Mesenchymal stem cell (in vitro differentiated cells and primary cell): ENCODE results near the gene RBSN.
A peak's percentile ranks its signal among the peaks of the same experiment; 100 is the strongest.

ENCODE experiments used
- DNase-seq: peaks from one replicate; pipeline ENCODE4 v3.0.0-alpha.2; 2013
- H2AFZ ChIP-seq: one replicate; pipeline ENCODE4 v1.6.1; 2013; ENCODE audit warnings: low read depth, mild to moderate bottlenecking, control low read depth, inconsistent platforms, low read length, moderate library complexity
- H2AK5ac ChIP-seq: 2 replicates; pipeline ENCODE4 v1.6.1; 2013; ENCODE audit warnings: low read length, moderate library complexity, mild to moderate bottlenecking, inconsistent platforms; ENCODE audit not compliant: severe bottlenecking
- H2BK120ac ChIP-seq: one replicate; pipeline ENCODE4 v1.6.1; 2013; ENCODE audit warnings: low read depth, mild to moderate bottlenecking, inconsistent platforms, low read length, moderate library complexity
- H2BK12ac ChIP-seq, 2 experiments: one replicate each; pipeline ENCODE4 v1.6.1; 2013; ENCODE audit warnings: inconsistent platforms in 2 of 2, low read length in 2 of 2, mild to moderate bottlenecking in 2 of 2, moderate library complexity in 2 of 2, control low read depth in 1 of 2
- H2BK15ac ChIP-seq: one replicate; pipeline ENCODE4 v1.6.1; 2013; ENCODE audit warnings: mild to moderate bottlenecking, low read depth, inconsistent platforms; ENCODE audit not compliant: poor library complexity, severe bottlenecking
- H2BK5ac ChIP-seq: 2 replicates; pipeline ENCODE4 v1.6.1; 2013; ENCODE audit warnings: low read depth, mild to moderate bottlenecking, low read length, control low read depth, inconsistent platforms; ENCODE audit not compliant: poor library complexity, severe bottlenecking
- H3K14ac ChIP-seq, 2 experiments: one replicate each; pipeline ENCODE4 v1.6.1; 2013; ENCODE audit warnings: inconsistent platforms in 2 of 2, low read length in 2 of 2, control low read depth in 1 of 2, mild to moderate bottlenecking in 1 of 2, moderate library complexity in 1 of 2
- H3K18ac ChIP-seq, 2 experiments: one replicate each; pipeline ENCODE4 v1.6.1; 2013; ENCODE audit warnings: inconsistent platforms in 2 of 2, low read length in 2 of 2, control low read depth in 1 of 2, low read depth in 1 of 2, mild to moderate bottlenecking in 1 of 2
- H3K23ac ChIP-seq, 2 experiments: one replicate each; pipeline ENCODE4 v1.6.1; 2013; ENCODE audit warnings: inconsistent platforms in 2 of 2, low read length in 2 of 2, mild to moderate bottlenecking in 2 of 2, moderate library complexity in 2 of 2, control low read depth in 1 of 2
- H3K27ac ChIP-seq: 2 replicates; pipeline ENCODE4 v1.5.1; 2013; ENCODE audit warnings: mild to moderate bottlenecking, moderate library complexity, low read length, control low read depth, inconsistent platforms; ENCODE audit not compliant: poor library complexity, severe bottlenecking
- H3K27me3 ChIP-seq, 2 experiments: 2 replicates each; pipeline versions ENCODE4 v1.6.1 to v1.7.0; 2013; ENCODE audit warnings: low read length in 2 of 2, mild to moderate bottlenecking in 2 of 2, moderate library complexity in 2 of 2, control low read depth in 1 of 2, inconsistent platforms in 1 of 2; ENCODE audit not compliant: control insufficient read depth in 1 of 2, insufficient read depth in 1 of 2
- H3K36me3 ChIP-seq, 2 experiments: 2 replicates each; pipeline versions ENCODE4 v1.6.1 to v1.7.0; 2013; ENCODE audit warnings: low read length in 2 of 2, control low read depth in 1 of 2, inconsistent platforms in 1 of 2, low read depth in 1 of 2, mild to moderate bottlenecking in 1 of 2; ENCODE audit not compliant: insufficient read depth in 2 of 2, control insufficient read depth in 1 of 2
- H3K4ac ChIP-seq, 2 experiments: one replicate each; pipeline ENCODE4 v1.6.1; 2013; ENCODE audit warnings: inconsistent platforms in 2 of 2, low read length in 2 of 2, mild to moderate bottlenecking in 2 of 2, moderate library complexity in 2 of 2, control low read depth in 1 of 2, low read depth in 1 of 2
- H3K4me1 ChIP-seq: 2 replicates; pipeline ENCODE4 v1.6.1; 2013; ENCODE audit warnings: low read depth, low read length, control low read depth; ENCODE audit not compliant: control insufficient read depth, insufficient read depth
- H3K4me2 ChIP-seq: 2 replicates; pipeline ENCODE4 v1.6.1; 2013; ENCODE audit warnings: low read length, mild to moderate bottlenecking, inconsistent platforms; ENCODE audit not compliant: poor library complexity, severe bottlenecking
- H3K4me3 ChIP-seq, 2 experiments: 2 replicates each; pipeline versions ENCODE4 v1.5.1 to v1.7.0; 2013; ENCODE audit warnings: low read length in 2 of 2, mild to moderate bottlenecking in 2 of 2, control low read depth in 1 of 2, low read depth in 1 of 2; ENCODE audit not compliant: insufficient read depth in 1 of 2
- H3K79me1 ChIP-seq: replicated peaks from 2 replicates; pipeline ENCODE4 v1.6.1; 2013; ENCODE audit warnings: mild to moderate bottlenecking, control low read depth, low read length, inconsistent platforms; ENCODE audit not compliant: poor library complexity, severe bottlenecking
- H3K9ac ChIP-seq: 2 replicates; pipeline ENCODE4 v1.7.0; 2013; ENCODE audit warnings: mild to moderate bottlenecking, low read length, moderate library complexity
- H3K9me3 ChIP-seq: 2 replicates; pipeline ENCODE4 v1.7.0; 2013; ENCODE audit warnings: mild to moderate bottlenecking, low read length; ENCODE audit not compliant: control insufficient read depth
- H4K8ac ChIP-seq: one replicate; pipeline ENCODE4 v1.6.1; 2013; ENCODE audit warnings: inconsistent platforms, mild to moderate bottlenecking, low read length, moderate library complexity
- H4K91ac ChIP-seq: one replicate; pipeline ENCODE4 v1.6.1; 2013; ENCODE audit warnings: mild to moderate bottlenecking, low read length, inconsistent platforms
- WGBS: methylation state at CpG from one replicate; pipeline ENCODE4 v1.1.7; 2013; ENCODE audit warnings: mixed read lengths; 5-methylcytosine and 5-hydroxymethylcytosine counted together

RBSN gene

DNA sequence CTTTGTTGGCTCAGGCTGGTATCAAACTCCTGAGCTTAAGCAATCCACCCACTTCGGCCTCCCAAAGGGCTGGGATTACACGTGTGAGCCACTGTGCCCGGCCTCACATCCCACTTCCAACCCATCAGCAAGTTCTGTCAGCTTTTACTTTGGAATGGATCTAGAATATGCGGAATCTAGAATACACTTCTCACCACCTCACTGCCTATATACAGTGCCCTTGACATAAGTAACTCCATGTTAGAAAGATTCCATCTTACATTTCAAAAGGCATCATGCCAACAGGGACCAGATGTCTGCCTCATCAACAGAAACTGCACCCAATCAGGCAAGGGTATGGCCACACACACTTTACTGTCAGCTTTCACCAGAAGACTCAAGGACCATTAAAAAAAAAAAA lies 9.9 kb upstream of the RBSN start:
- Histone ChIP-seq H3K27me3 (peaks cover 0 to 11% of the 10 kb centered on the region in 2 experiments), H3K9me3 (no peaks in the 10 kb centered on the region), H3K27ac (no peak overlapping the region), H3K79me1 (no peaks in the 10 kb centered on the region), H2AK5ac (no peak overlapping the region), H2BK5ac (no peak overlapping the region), H3K14ac (no peak overlapping the region), H3K23ac (no peak overlapping the region), H3K4me1 (peaks cover 2% of the 10 kb centered on the region), H4K91ac (no peak overlapping the region), H3K4ac (no peak overlapping the region), H4K8ac (no peak overlapping the region), H3K4me2 (no peak overlapping the region), H3K36me3 (no peaks in the 10 kb centered on the region), H2BK120ac (no peak overlapping the region), H2BK12ac (no peak overlapping the region), H2BK15ac (no peak overlapping the region), H3K4me3 (no peak overlapping the region), H3K9ac (no peak overlapping the region), H3K18ac (no peak overlapping the region), H2AFZ (no peak overlapping the region)
- WGBS, result 85% methylated on average over 4 of the region's 4 CpGs
- no peak for DNase-seq

DNA sequence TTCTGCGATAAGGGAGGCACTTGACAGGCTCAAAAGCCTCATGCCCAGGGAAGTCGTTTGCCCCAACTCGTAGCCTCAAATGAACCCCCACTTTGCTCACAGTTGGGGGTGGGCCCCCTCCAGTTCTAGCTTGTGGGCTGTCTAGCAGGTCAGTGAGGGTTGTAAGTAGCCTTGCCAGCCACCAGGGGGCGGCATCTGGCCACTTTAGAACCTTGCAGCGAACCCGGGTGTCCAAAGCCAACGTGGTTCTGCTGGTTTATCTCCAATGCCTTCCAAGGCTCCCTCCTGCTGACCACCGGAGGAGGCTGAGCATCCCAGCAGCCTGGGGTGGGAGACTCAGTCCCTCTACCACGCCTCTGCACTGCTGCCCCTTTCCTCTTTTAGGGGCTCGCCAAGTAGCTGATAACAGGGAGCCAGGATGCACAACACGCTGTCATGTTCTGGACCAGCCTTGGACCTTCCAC lies 9.2 kb upstream of the RBSN start:
- Histone ChIP-seq H3K18ac (no peak overlapping the region), H2AK5ac (no peak overlapping the region), H3K9ac (no peak overlapping the region), H3K36me3 (no peaks in the 10 kb centered on the region), H2AFZ (no peak overlapping the region), H3K27ac (no peak overlapping the region), H2BK120ac (no peak overlapping the region), H4K91ac (no peak overlapping the region), H3K4me3 (no peak overlapping the region), H4K8ac (no peak overlapping the region), H3K4me1 (peaks cover 2% of the 10 kb centered on the region), H3K9me3 (no peaks in the 10 kb centered on the region), H3K27me3 (peaks cover 0 to 11% of the 10 kb centered on the region in 2 experiments), H2BK12ac (no peak overlapping the region), H3K14ac (no peak overlapping the region), H2BK5ac (no peak overlapping the region), H2BK15ac (no peak overlapping the region), H3K4me2 (no peak overlapping the region), H3K4ac (no peak overlapping the region), H3K23ac (peak overlapping the region in 1 of 2 experiments; percentile 14), H3K79me1 (no peaks in the 10 kb centered on the region)
- 23% methylated on average over 11 of the region's 11 CpGs for WGBS
- DNase-seq, result peak; percentile 70

GRCh38 chr3:15107075-15107947 lies 8.4 kb upstream of the RBSN start:
- H3K27me3 ChIP-seq, result peaks cover 0 to 11% of the 10 kb centered on the region in 2 experiments
- no peak overlapping the region for H2BK12ac ChIP-seq
- no peaks in the 10 kb centered on the region for H3K36me3 ChIP-seq
- H3K23ac ChIP-seq, result no peak overlapping the region
- no peak overlapping the region for H3K18ac ChIP-seq
- no peak overlapping the region for H2AFZ ChIP-seq
- no peak overlapping the region for H3K4me2 ChIP-seq
- no peak overlapping the region for H2BK5ac ChIP-seq
- no peak overlapping the region for H3K27ac ChIP-seq
- peak overlapping the region; percentile 39 for H4K91ac ChIP-seq
- peaks cover 2% of the 10 kb centered on the region for H3K4me1 ChIP-seq
- H2BK120ac ChIP-seq, result no peak overlapping the region
- no peak overlapping the region for H3K4ac ChIP-seq
- H3K4me3 ChIP-seq, result no peak overlapping the region
- no peaks in the 10 kb centered on the region for H3K9me3 ChIP-seq
- DNase-seq, result no peak
- H4K8ac ChIP-seq, result no peak overlapping the region
- 72% methylated on average over 15 of the region's 16 CpGs for WGBS
- no peak overlapping the region for H3K9ac ChIP-seq
- no peaks in the 10 kb centered on the region for H3K79me1 ChIP-seq
- H2BK15ac ChIP-seq, result no peak overlapping the region
- no peak overlapping the region for H2AK5ac ChIP-seq
- no peak overlapping the region for H3K14ac ChIP-seq

DNA sequence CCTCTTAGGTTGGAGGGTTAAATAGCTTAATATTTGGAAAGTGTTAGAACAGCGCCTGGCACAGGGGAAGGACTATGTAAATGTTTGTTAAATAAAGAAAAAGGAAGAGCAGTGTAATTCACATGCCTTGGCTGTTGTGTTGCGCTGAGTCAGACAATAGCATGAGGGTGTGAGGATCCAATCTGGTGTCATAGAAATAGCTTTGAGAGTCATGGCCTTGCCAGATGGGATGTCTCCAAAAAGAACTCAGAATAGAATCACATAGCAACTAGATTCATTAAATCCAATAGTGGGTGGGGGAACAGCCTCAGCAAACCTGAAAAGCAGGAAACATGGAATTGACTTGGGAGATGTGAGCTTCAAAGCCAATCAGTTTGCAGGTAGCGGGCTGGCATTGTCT lies 3.9 kb upstream of the RBSN start:
- Histone ChIP-seq H2BK15ac (no peak overlapping the region), H3K27me3 (no peaks in the 10 kb centered on the region), H3K27ac (no peak overlapping the region), H2AK5ac (no peak overlapping the region), H3K14ac (no peak overlapping the region), H2BK12ac (no peak overlapping the region), H3K4me3 (no peak overlapping the region), H3K4ac (no peak overlapping the region), H3K36me3 (no peaks in the 10 kb centered on the region), H4K91ac (no peak overlapping the region), H2BK5ac (no peak overlapping the region), H3K23ac (no peak overlapping the region), H3K4me1 (peaks cover 8% of the 10 kb centered on the region), H3K18ac (no peak overlapping the region), H3K79me1 (no peaks in the 10 kb centered on the region), H3K4me2 (no peak overlapping the region), H3K9ac (no peak overlapping the region), H3K9me3 (no peaks in the 10 kb centered on the region), H4K8ac (no peak overlapping the region), H2BK120ac (no peak overlapping the region), H2AFZ (no peak overlapping the region)
- WGBS, result 93% methylated on average over 3 of the region's 3 CpGs
- DNase-seq, result no peak
